ENCODE data around the gene DYNC1I1.

DYNC1I1 gene

GRCh38 chr7:95963446-95963990 lies 191.2 kb downstream of the DYNC1I1 start:
- DNase-seq (ENCODE audit: low read depth in 2 of 2): no peak

GRCh38 chr7:95971716-95972115 lies 199.4 kb downstream of the DYNC1I1 start:
- DNase-seq (ENCODE audit: low read depth in 2 of 2): no peak

- DNase-seq (ENCODE audit: low read depth in 2 of 2): no peak
These were observed 200.2 kb downstream of the DYNC1I1 start for GRCh38 chr7:95972523-95972922.

- no peak for DNase-seq (ENCODE audit: low read depth in 2 of 2)
These were observed 201.8 kb downstream of the DYNC1I1 start for GRCh38 chr7:95974108-95974507.

- no peak for DNase-seq (ENCODE audit: low read depth in 2 of 2)
These were observed 204.2 kb downstream of the DYNC1I1 start for GRCh38 chr7:95976369-95977060.

GRCh38 chr7:95977994-95978393 lies 205.6 kb downstream of the DYNC1I1 start:
- no peak for DNase-seq (ENCODE audit: low read depth in 2 of 2)

GRCh38 chr7:95980167-95980566 lies 207.8 kb downstream of the DYNC1I1 start:
- no peak for DNase-seq (ENCODE audit: low read depth in 2 of 2)

- DNase-seq (ENCODE audit: low read depth in 2 of 2): no peak
These were observed 208.4 kb downstream of the DYNC1I1 start for GRCh38 chr7:95980706-95981105.

GRCh38 chr7:95986178-95986764 lies 213.9 kb downstream of the DYNC1I1 start:
- DNase-seq (ENCODE audit: low read depth in 2 of 2): no peak

GRCh38 chr7:95989301-95989700 lies 216.9 kb downstream of the DYNC1I1 start:
- no peak for DNase-seq (ENCODE audit: low read depth in 2 of 2)

- no peak for DNase-seq (ENCODE audit: low read depth in 2 of 2)
These were observed 221.0 kb downstream of the DYNC1I1 start for GRCh38 chr7:95993380-95993779.

GRCh38 chr7:95996174-95996573 lies 223.8 kb downstream of the DYNC1I1 start:
- DNase-seq (ENCODE audit: low read depth in 2 of 2): no peak

- no peak for DNase-seq (ENCODE audit: low read depth in 2 of 2)
These were observed 224.5 kb downstream of the DYNC1I1 start for GRCh38 chr7:95996886-95997285.

GRCh38 chr7:95997632-95998031 lies 225.3 kb downstream of the DYNC1I1 start:
- no peak for DNase-seq (ENCODE audit: low read depth in 2 of 2)

- DNase-seq (ENCODE audit: low read depth in 2 of 2): no peak
These were observed 227.1 kb downstream of the DYNC1I1 start for GRCh38 chr7:95999481-95999880.

- no peak for DNase-seq (ENCODE audit: low read depth in 2 of 2)
These were observed 232.2 kb downstream of the DYNC1I1 start for GRCh38 chr7:96004578-96004977.

GRCh38 chr7:96005271-96005670 lies 232.9 kb downstream of the DYNC1I1 start:
- DNase-seq (ENCODE audit: low read depth in 2 of 2): no peak

GRCh38 chr7:96009148-96009547 lies 236.8 kb downstream of the DYNC1I1 start:
- DNase-seq (ENCODE audit: low read depth in 2 of 2): no peak

GRCh38 chr7:96013836-96014235 lies 241.5 kb downstream of the DYNC1I1 start:
- DNase-seq (ENCODE audit: low read depth in 2 of 2): no peak

GRCh38 chr7:96014617-96015016 lies 242.3 kb downstream of the DYNC1I1 start:
- no peak for DNase-seq (ENCODE audit: low read depth in 2 of 2)

GRCh38 chr7:96016056-96016586 lies 243.8 kb downstream of the DYNC1I1 start:
- DNase-seq (ENCODE audit: low read depth in 2 of 2): no peak

- DNase-seq (ENCODE audit: low read depth in 2 of 2): no peak
These were observed 244.4 kb downstream of the DYNC1I1 start for GRCh38 chr7:96016735-96017134.

GRCh38 chr7:96017877-96018276 lies 245.5 kb downstream of the DYNC1I1 start:
- DNase-seq (ENCODE audit: low read depth in 2 of 2): no peak

Data from stimulated activated CD4-positive, alpha-beta T cell treated with anti-CD3 and anti-CD28 coated beads, Interleukin-15, amount 100 ng/mL, for 48 hours (primary cell).